Hypothalamus (tissue), 51 donors: Measurements from ENCODE around the gene PLEKHG4B.
"Not testable (repeated sequence)": the region's sequence is repeated elsewhere in the genome, so short reads cannot be mapped to it uniquely, and the experiment has no call there.

ENCODE experiments used
- DNase-seq, 51 donors: peaks; one replicate each; lab custom pipeline; 2025; lab: John Stamatoyannopoulos, UW

The PLEKHG4B gene

DNA sequence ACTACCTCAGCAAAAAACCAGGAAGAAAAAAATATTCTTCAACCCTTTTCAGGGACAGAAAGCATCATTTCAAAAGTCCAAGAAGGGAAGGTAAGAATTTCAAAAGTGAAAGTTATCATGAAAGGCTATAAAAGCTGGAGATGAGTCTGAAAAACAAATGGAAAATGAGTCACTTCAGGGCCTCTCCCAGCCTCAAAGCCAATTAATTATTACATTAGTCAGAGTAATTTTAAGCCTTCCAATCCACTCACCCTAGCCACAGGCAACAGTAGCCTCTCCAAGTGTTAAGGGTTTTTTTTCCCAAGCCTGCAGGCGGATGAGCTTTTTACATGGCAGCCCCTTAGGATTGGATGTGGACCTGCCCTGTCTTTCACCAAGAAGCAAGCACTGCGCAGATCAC is 123.3 kb downstream of the PLEKHG4B start:
- not testable (repeated sequence) for DNase-seq

DNA sequence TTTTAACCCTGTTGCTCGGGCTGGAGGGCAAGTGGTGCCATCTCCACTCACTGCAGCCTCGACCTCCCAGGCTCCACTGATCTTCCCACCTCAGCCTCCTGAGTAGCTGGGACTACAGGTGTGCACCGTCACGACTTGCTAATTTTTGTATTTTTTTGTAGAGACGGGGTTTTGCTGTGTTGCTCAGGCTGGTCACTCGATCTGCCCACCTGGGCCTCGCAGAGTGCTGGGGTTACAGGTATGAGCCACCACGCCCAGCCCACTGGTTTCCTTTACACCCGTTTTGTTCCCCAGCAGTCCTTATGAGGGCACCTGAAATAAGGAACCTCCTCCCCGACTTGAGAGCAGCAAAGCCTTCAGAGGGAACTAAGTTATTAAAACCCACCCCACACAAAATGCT is 124.1 kb downstream of the PLEKHG4B start:
- not testable (repeated sequence) for DNase-seq

DNA sequence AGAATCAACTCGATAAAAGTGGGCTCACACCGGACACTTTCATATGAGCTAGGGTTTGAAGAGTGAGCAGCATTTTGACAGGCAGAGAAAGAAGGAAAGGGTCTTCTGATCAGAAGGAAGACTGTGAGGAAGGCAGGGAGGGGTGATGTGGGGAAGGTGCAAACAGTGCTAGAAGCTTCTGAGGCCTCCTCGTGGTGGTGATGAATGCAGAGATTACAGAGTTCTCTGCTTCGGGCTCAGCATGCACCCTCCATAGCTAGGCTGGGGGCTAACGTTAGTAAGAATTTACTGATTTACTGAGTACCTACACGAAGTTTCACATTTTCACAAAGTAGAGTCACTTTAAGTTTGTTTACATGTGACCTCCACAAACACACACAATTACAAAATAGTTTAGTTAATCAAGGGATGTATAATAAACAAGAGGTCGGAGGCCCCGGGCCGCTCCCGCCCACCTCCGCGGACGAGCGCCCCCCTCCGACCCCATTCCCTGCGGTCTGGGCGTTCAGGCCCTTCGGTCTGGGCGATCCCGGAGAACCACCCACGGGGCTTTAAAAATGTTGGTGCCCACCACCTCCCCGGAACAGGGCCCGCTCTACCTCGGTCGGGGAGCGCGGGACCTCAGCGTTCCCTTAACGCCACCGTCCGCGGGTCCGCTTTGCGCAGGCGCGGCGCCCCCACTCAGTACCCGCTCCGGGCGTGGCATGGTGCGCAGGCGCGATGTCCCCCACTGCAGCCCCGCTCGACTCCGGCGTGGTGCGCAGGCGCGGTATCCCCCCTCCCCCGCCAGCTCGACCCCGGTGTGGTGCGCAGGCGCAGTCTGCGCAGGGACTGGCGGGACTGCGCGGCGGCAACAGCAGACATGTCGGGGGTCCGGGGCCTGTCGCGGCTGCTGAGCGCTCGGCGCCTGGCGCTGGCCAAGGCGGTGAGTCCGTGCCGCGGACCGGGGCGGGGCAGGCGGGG is 125.8 kb downstream of the PLEKHG4B start, which contains the start of the genes CCDC127 and SDHA:
Gene CCDC127, minus strand, starts transcription at position 660 of the 963 bp plus-strand sequence. CDS start 1,304 bp downstream, outside the sequence.
Gene SDHA, plus strand, starts transcription at position 827 of the 963 bp plus-strand sequence. Its CDS starts 36 bp downstream, at position 863.
- peak; percentile 47 to 98 (median 89) for DNase-seq

DNA sequence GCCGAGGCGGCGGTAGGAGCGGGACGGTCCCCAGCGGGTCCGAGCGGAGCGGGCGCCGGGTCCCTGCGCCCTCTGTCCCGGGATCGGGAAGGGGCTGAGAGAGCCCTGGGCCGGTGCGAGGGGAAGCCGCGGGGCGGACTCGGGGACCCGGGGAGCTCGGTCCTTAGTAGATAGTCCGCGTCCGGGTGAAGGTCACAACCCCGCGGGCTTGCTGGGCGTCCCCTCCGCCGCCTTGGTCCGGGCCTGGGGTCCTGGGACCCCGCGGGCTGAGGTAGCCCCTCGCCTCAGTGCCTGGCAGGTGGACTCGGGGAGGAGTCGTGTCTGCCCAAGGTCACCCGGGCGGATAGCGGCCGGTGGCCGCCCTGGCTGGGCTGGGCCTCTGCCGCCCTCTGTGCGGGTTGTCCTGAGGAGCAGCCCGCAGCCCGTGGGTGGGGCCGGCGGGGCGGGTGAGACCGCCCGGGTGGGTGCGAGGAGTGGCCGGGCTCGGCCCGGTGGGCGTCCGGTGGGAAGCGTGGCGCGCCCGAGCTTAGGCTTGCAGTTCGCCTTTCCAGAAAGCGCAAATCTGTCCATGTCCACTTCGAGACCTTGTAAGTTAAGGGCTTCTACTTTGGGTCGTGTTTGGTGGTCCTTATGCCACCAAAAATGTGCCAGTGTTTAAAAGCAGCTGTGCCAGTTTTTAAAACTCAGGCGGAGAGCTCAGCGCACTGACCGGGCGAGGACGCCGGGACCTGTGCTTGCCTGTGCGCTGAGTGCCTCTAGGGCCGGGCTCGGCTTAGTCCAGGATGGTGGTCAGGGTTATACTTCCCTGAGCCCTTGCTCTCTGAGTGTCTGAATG is 126.7 kb downstream of the PLEKHG4B start:
- peak in 15 of 51 donors; percentile 10 to 43 (median 28) for DNase-seq

DNA sequence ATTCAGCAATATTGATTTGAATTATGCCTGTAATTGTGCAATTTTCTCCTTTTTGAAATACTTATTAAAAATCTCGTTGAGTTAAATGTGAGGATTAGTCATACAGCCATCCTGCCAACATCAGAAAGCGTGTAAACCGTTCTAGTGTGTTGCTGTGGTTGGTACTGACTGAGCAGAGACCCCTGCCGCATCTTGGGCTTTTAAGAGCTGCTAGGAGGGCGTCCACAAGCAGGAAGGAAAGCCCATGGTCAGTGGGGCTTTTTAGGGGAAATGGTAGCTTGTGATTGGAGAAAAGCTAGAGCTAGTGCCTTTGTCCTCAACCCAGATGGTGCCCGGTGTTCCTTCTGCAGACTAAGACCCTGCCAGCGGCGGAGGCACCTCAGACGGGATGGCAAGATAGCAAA is 127.5 kb downstream of the PLEKHG4B start:
- DNase-seq, result peak in 3 of 51 donors; percentile 9 to 28 (median 10)

DNA sequence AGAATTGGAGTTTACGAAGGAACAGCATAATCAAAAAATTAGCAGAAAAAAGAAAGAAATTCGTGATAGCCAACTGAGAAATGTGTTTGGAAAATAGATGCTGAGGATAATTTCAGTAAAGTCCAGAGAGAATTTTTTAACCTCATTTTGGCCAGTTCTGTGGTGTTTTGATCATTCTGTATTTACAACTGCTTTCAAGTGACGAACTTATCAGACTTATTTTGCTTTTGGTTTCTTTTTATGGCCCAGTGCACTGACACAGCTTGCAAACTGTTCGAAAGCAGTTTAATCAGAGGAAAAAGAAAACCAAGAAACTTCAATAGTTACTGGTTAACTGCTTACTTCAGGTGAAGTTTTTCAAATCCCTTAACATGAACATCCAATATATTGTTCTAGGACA is 128.0 kb downstream of the PLEKHG4B start:
- DNase-seq, result no peak

DNA sequence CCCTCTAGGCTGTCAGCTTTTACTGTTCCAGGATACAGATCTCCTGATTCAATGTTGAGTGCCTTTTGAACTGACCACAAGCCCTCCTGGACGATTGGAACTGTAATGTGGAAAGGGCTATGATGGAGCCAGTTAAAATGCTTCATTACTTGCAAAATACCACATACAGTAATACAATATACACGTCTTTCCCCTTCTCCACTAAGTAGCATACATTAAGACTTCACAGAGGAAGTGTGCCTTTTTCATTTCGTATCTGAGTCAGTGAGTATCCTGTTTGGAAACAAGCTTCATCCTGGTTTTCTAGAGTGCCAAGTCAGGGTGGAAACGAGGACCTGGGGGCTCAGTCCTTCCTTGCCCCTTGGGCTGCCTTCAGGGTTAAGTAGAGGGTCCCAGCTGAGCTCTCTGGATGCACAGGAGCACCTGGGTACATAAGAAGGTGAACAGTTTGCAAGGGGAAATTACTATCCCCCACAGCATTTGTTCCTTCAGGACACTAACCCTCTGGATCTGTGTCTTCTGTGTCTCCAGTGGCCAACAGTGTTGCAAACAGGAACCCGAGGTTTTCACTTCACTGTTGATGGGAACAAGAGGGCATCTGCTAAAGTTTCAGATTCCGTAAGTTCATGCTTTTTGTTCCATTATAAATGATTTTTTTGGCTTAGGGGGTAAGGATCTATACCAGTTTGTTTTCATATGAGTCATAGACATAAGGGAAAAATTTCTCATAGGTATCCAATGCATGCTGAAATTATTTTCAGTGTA is 131.2 kb downstream of the PLEKHG4B start:
- DNase-seq, result not testable (repeated sequence)

DNA sequence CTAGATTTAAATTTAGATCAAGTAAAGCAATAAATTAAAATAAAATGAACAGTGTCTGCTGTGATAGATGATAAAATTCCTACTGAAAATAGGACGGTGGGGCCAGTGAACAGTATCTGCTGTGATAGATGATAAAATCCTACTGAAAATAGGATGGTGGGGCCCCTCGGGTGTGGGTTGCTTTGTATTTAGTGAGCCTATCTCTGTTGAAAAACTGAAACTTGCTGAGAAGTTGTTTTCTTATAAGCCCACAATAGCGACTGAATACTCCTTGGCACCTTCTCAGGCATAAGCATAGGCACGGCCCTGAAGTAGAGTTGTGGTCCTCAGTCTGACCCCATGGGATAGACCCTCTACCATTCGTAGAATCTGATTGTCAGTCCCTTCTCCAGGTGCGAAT is 131.8 kb downstream of the PLEKHG4B start:
- no peak for DNase-seq

DNA sequence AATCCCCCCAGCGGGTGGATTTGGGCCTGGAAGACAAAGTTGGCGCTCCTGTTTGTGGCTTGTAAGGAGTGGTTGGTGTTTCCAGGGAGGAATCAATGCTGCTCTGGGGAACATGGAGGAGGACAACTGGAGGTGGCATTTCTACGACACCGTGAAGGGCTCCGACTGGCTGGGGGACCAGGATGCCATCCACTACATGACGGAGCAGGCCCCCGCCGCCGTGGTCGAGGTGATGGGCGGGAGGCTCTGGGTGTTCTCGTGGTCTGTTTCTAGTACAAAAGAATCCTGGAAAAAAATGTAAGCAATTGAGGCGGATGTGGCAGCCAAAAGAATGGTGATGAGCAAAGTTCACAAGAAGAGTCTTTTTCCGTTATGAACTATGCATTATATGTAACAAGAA is 133.4 kb downstream of the PLEKHG4B start:
- DNase-seq, result no peak

DNA sequence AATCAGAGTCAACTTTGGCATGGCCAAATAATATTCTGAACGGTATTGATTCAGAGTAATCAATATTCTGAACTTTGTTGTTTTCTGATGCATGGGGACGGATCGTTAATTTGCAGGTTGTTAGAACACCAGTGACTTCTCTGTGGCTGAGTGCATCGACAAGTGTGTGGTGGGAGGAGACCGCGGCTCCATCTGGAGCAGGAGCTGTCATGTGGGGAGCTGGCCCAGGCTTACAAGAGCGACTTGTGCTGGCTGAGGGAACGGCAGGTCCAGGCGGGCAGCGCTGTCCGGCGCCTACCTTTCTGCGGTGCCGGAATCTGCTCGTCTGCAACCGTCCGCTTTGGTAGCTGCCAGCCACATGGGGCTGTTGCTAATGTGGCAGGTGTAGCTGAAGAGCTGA is 135.4 kb downstream of the PLEKHG4B start:
- DNase-seq, result peak in 9 of 51 donors; percentile 3 to 48 (median 10)

DNA sequence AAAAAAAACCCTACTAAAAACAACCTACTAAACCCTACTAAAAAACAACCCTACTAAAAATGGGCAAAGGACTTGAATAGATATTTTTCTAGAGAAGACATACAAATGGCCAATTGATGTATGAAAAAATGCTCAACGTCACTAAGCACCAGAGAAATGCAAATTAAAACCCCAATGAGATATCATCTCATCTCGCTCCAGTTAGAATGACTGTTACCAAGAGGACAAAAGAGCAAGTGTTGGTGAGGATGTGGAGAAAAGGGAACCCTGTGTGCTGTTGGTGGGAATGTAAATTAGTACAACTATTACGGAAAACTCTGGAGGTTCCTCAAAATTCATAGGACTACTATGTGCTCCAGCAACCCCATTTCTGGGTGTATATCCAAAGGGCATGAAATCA is 136.9 kb downstream of the PLEKHG4B start:
- peak in 1 of 51 donors; percentile 16 for DNase-seq

DNA sequence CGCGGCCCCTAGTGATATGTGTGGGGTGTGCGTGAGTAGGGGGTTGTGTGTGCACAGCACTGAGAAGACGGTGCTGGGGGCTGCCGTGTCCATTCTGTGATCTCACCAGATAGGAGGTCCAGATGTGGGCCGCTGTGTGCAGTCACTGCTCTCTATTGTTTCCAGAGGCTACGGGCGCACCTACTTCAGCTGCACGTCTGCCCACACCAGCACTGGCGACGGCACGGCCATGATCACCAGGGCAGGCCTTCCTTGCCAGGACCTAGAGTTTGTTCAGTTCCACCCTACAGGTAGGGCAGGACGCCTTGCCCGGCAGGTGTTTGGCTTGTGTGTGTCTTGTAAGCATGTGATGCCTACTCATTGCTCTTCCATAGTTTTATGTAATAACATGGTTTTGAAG is 138.7 kb downstream of the PLEKHG4B start:
- no peak for DNase-seq

DNA sequence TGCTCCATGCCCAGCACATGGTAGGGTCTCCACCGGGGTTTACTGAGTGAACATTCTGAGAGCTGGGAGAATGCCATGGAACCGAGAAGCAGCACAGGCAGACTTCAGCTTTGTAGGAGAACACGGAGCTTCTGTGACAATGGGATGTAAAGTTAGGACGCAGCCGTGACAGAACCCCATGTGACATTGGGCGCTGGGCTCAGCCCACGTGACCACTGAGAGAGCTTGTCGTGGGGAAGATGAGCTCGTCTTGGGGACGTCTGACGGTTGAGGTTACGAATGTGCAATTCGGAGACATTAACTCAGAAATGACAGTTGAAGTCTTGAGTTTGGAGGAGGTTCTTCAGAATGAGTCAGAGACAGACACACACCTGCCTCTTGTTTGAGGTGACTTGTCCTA is 139.7 kb downstream of the PLEKHG4B start:
- DNase-seq, result peak in 8 of 51 donors; percentile 4 to 24 (median 10)

DNA sequence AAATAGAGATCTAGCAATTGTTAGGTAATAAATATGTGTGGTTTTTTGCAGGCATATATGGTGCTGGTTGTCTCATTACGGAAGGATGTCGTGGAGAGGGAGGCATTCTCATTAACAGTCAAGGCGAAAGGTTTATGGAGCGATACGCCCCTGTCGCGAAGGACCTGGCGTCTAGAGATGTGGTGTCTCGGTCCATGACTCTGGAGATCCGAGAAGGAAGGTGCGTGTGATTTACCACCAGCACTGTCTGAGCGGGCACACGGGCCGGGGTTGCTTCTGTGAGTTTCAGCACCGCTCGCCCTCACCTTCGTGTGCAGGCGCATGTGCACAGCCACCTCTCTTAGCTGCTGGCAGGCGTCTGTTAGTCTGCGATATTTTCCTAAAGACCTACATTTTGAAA is 141.5 kb downstream of the PLEKHG4B start:
- not testable (repeated sequence) for DNase-seq

DNA sequence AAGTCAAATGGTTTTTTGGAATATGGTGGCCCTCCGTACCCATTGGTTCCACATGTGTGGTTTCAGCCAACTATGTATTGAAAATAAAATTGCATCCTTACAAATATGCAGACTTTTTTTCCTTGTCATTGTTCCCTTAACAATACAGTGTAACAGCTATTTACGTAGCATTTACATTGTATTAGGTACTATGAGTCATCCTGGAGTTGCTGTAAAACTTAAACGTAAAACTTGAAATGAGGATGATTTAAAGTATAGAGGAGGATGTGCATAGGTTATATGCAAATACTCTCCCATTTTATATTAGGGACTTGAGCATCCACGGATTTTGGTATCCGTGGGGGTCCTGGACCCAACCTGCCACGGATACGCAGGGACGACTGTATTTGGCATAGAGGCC is 142.5 kb downstream of the PLEKHG4B start:
- no peak for DNase-seq

DNA sequence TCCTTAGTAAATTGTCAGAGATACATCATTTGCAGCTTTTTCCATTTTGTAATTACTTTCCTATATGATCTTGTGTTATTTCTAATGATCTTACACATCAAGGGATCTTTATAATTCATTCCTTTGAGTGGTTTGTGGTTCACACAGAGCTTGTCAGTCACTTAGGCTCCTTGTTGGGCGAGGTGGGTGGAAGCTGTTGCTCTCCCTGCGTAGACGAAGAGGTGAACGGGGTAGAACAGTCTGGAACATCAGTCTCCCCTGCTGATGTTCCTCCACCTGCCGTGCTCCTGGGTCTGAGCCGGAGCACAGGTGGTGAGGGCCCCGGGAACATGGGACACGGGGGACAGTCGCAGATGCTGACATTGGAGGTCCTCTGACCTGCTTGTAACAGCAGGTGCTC is 143.6 kb downstream of the PLEKHG4B start:
- DNase-seq, result not testable (repeated sequence)

DNA sequence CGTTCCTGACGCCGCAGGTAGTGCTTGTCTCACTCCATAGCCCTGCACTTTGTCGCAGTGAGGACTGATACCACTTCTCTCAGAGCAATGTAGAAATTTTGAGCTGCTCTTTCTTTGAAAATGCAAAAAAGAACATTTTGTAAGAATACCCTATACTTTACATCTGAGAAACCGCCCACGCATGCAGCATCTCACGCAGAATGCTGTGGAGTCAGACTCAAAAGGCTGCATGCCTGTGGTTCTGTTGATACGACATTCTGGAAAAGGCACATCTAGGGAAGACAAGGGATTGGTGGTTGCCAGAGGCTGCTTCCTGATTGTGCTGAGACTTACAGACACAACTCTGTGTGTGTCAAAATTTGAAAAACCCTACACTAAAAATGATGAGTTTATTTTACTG is 146.0 kb downstream of the PLEKHG4B start:
- DNase-seq, result peak in 1 of 51 donors; percentile 22
